ENCODE measurements around the gene TNF.

TNF gene

GRCh38 chr6:31575952-31576685 lies 754 bp downstream of the TNF start:
- TF ChIP-seq POLR2AphosphoS5 (IDR thresholded peaks at IDR 0.05; ENCODE audit: low read depth, low read length) (no peak), FOXP2 (optimal IDR thresholded peaks at IDR 0.05; ENCODE audit: borderline replicate concordance, extremely low read depth, extremely low read length, insufficient read depth) (no peak), REST (IDR thresholded peaks at IDR 0.05; ENCODE audit: insufficient read depth in 1 of 2, low read depth in 2 of 2, low read length in 2 of 2) (no peak), SIN3A (IDR thresholded peaks at IDR 0.05; ENCODE audit: borderline replicate concordance, insufficient read depth, low read length) (no peak), TAF1 (IDR thresholded peaks at IDR 0.05; ENCODE audit: borderline replicate concordance, insufficient read depth, low read length) (no peak)

GRCh38 chr6:31576897-31577578 lies 1.7 kb downstream of the TNF start:
- TF ChIP-seq REST (IDR thresholded peaks at IDR 0.05; ENCODE audit: insufficient read depth in 1 of 2, low read depth in 2 of 2, low read length in 2 of 2) (no peak), FOXP2 (optimal IDR thresholded peaks at IDR 0.05; ENCODE audit: borderline replicate concordance, extremely low read depth, extremely low read length, insufficient read depth) (no peak), SIN3A (IDR thresholded peaks at IDR 0.05; ENCODE audit: borderline replicate concordance, insufficient read depth, low read length) (no peak), POLR2AphosphoS5 (IDR thresholded peaks at IDR 0.05; ENCODE audit: low read depth, low read length) (no peak), TAF1 (IDR thresholded peaks at IDR 0.05; ENCODE audit: borderline replicate concordance, insufficient read depth, low read length) (no peak)

GRCh38 chr6:31577579-31577966 lies 2.2 kb downstream of the TNF start:
- TF ChIP-seq SIN3A (IDR thresholded peaks at IDR 0.05; ENCODE audit: borderline replicate concordance, insufficient read depth, low read length), result no peak
- no peak for TF ChIP-seq POLR2AphosphoS5 (IDR thresholded peaks at IDR 0.05; ENCODE audit: low read depth, low read length)
- no peak for TF ChIP-seq REST (IDR thresholded peaks at IDR 0.05; ENCODE audit: insufficient read depth in 1 of 2, low read depth in 2 of 2, low read length in 2 of 2)
- no peak for TF ChIP-seq FOXP2 (optimal IDR thresholded peaks at IDR 0.05; ENCODE audit: borderline replicate concordance, extremely low read depth, extremely low read length, insufficient read depth)
- TF ChIP-seq TAF1 (IDR thresholded peaks at IDR 0.05; ENCODE audit: borderline replicate concordance, insufficient read depth, low read length), result no peak

- no peak for TF ChIP-seq TAF1 (IDR thresholded peaks at IDR 0.05; ENCODE audit: borderline replicate concordance, insufficient read depth, low read length)
- TF ChIP-seq REST (IDR thresholded peaks at IDR 0.05; ENCODE audit: insufficient read depth in 1 of 2, low read depth in 2 of 2, low read length in 2 of 2), result no peak
Measured at GRCh38 chr6:31578184-31579118, 3.1 kb downstream of the TNF start.
